ENCODE data around the gene ADAMTS15.

ADAMTS15 gene

DNA sequence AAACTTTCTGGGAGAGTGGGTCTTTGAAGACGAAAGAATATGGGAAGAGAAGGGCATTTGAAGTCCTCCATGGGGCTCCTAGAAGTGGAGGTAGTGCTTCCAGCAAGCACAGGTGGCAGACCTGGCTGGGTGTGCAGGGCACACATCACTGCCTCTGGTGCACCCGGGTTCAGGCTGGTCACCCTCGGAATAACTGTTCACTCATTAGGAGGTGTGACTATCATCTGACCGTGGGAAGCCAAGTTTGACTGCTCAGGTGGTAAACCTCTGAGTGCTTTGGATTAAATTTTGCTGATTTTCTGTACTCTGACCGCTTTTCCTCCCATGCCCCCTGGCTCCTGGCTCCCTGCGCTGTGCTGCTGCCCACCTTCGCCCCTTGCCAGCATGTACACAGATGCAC lies 11.1 kb downstream of the ADAMTS15 start:
- TF ChIP-seq, protein P1, sequence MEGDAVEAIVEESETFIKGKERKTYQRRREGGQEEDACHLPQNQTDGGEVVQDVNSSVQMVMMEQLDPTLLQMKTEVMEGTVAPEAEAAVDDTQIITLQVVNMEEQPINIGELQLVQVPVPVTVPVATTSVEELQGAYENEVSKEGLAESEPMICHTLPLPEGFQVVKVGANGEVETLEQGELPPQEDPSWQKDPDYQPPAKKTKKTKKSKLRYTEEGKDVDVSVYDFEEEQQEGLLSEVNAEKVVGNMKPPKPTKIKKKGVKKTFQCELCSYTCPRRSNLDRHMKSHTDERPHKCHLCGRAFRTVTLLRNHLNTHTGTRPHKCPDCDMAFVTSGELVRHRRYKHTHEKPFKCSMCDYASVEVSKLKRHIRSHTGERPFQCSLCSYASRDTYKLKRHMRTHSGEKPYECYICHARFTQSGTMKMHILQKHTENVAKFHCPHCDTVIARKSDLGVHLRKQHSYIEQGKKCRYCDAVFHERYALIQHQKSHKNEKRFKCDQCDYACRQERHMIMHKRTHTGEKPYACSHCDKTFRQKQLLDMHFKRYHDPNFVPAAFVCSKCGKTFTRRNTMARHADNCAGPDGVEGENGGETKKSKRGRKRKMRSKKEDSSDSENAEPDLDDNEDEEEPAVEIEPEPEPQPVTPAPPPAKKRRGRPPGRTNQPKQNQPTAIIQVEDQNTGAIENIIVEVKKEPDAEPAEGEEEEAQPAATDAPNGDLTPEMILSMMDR (IDR thresholded peaks at IDR 0.05; ENCODE audit: borderline replicate concordance, insufficient read depth, low read depth, low read length), result no peak
- no peak overlapping the region for H3K4me3 ChIP-seq (ENCODE audit: low read depth, low read length)

DNA sequence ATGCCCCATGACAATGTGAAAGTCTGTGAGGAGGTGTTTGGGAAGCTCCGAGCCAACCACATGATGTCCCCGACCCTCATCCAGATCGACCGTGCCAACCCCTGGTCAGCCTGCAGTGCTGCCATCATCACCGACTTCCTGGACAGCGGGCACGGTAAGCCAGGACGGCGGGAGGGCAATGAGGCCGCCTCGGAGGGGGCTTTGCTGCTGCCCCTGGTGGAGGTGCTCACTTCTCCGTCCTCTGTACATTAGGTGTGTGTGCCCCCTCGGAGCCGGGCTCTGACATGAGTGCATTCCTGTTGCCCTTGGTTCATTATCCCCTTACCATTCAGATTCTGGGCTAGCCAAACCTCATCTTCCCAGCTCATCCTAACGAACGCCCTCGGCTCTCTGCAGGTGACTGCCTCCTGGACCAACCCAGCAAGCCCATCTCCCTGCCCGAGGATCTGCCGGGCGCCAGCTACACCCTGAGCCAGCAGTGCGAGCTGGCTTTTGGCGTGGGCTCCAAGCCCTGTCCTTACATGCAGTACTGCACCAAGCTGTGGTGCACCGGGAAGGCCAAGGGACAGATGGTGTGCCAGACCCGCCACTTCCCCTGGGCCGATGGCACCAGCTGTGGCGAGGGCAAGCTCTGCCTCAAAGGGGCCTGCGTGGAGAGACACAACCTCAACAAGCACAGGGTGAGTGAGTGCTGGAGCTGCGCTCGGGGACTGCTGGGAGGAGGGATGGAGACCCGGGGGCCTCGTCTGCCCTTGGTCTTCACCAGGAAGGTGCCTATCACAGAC lies 13.8 kb downstream of the ADAMTS15 start:
- TF ChIP-seq, protein P1 (IDR thresholded peaks at IDR 0.05; ENCODE audit: borderline replicate concordance, insufficient read depth, low read depth, low read length), result no peak
- H3K4me3 ChIP-seq (ENCODE audit: low read depth, low read length), result no peak overlapping the region

DNA sequence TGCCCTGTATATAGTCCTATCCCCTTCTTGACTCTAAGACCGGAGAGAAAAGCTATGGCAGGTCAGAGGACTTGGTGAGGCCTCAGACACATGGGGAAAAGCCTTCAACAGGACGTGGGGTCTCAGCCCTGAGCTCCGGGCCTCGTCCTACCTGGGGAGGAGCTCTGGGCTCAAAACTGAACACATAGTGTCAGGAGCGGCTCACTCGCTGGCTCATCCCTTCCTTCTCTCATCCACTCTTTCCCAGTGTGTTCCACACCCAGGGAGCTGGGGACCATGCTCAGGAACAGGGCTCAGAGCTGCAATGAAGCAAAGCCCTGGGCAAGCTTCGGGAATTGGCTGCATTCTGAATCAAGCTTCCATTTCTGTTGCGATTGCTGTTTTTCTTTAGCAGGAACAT lies 14.5 kb downstream of the ADAMTS15 start:
- no peak overlapping the region for H3K4me3 ChIP-seq (ENCODE audit: low read depth, low read length)
- TF ChIP-seq, protein P1 (IDR thresholded peaks at IDR 0.05; ENCODE audit: borderline replicate concordance, insufficient read depth, low read depth, low read length), result no peak

DNA sequence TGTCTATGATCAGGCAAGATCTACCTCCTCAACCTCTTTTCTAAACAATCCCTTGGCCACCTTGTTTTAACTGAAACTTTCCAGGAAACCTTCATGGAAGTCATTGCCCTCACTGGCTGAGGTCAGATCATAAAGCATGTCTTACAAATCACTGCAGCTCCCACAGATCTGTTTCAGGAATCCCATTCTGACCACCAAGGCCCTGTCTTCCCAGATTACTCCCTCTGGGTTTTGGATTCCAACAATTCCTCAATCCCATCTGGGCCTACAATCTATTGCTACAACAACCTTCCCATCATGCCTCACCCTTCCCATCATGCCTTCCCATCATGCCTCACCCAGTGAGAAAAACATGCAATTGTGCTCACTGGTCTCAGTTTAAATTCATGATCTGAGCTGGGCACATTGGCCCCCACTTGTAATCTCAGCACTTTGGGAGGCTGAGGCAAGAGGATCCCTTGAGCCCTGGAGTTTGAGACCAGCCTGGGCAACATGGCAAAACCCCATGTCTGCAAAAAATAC lies 15.9 kb downstream of the ADAMTS15 start:
- TF ChIP-seq, protein P1 (IDR thresholded peaks at IDR 0.05; ENCODE audit: borderline replicate concordance, insufficient read depth, low read depth, low read length), result no peak
- H3K4me3 ChIP-seq (ENCODE audit: low read depth, low read length), result no peak overlapping the region

DNA sequence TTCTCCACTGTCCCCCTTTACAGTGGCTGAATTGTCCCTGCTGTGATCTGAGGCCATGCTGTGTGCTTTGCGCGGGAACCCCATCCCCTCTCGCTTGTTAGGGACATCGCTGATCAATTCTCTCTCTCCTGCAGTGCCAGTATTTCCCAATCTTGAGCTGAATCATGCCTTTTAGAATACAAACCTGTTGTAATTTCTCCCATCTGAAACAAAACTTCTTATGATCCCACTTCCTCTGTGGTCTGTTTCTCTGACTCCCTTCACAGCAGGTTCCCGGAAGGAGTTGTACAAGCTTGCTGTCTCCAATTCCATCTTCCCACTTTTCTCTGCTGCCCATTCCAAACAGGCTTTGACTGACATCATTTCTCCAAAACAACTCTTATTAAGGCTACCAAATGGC lies 16.8 kb downstream of the ADAMTS15 start:
- TF ChIP-seq, protein P1 (IDR thresholded peaks at IDR 0.05; ENCODE audit: borderline replicate concordance, insufficient read depth, low read depth, low read length), result no peak
- no peak overlapping the region for H3K4me3 ChIP-seq (ENCODE audit: low read depth, low read length)

DNA sequence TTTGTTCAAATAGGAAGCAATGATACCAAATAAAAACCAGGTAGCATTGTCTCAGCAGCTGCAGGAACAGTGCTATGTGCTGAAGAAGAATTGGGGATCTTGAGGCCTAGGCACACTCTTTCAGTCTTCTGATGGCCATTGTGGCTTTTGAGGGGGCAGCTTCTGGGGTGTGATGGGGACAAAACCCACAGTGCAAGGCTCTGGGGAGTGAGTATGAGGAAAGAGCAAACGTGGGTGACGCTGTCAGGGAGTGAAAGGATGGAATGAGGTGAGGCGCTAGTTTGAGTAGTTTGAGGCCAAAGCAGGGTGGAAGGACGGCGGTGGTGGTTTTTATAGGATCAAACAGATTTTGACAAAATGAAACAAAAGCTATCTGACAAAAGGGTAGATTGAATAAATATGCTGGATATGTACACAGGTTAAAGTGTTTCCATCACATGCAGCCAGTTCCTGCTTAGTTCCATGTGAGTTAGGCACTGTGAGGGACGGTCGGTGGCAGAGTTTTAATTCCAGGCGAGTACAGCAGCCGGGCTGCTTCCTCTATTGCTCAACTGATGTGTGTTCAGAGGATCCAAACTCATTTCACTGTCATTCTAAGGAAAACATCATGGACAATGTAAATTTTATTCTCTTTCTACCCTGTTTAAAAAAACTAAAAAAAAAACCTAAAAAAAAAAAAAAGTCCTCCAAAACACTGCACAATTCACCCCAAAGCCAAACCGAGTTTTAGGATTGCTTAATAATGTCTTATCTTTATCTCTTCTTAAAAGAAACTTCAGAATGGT lies 18.9 kb downstream of the ADAMTS15 start:
- H3K4me3 ChIP-seq (ENCODE audit: low read depth, low read length), result no peak overlapping the region
- TF ChIP-seq, protein P1 (IDR thresholded peaks at IDR 0.05; ENCODE audit: borderline replicate concordance, insufficient read depth, low read depth, low read length), result no peak
